Activated T-helper 1 cell treated with anti-CD3 and anti-CD28 coated beads, Interleukin-12 subunit alpha, Interleukin-12 subunit beta, Interleukin-2, Interleukin-4 antibody, amounts not matched to agents 30 ng/mL and 10 ng/mL and 1 ng/mL, durations not matched to agents 14 hours and 24 hours and 36 hours (primary cell): Measurements from ENCODE around the gene GIPR. TPM values are rescaled to one million over a fixed set of nuclear protein-coding genes. Genes with fewer than 3 reads are reported as not detected.

Experiments
- DNase-seq: peaks from one replicate; pipeline ENCODE4 v3.0.0; 2021; ENCODE audit warnings: low spot score
- H3K27ac Mint-ChIP-seq: one replicate; pipeline ENCODE4 v1.8.0; 2021; ENCODE audit warnings: mild to moderate bottlenecking, mixed read lengths
- H3K27me3 Mint-ChIP-seq: one replicate; pipeline ENCODE4 v1.8.0; 2022; ENCODE audit warnings: mild to moderate bottlenecking, moderate library complexity, mixed read lengths; ENCODE audit not compliant: insufficient read depth
- H3K36me3 Mint-ChIP-seq: one replicate; pipeline ENCODE4 v1.8.0; 2021; ENCODE audit warnings: low read depth, mixed read lengths
- H3K4me1 Mint-ChIP-seq: one replicate; pipeline ENCODE4 v1.8.0; 2021; ENCODE audit warnings: low read depth, mixed read lengths
- H3K4me3 Mint-ChIP-seq: one replicate; pipeline ENCODE4 v1.8.0; 2021; ENCODE audit warnings: mild to moderate bottlenecking, moderate library complexity, mixed read lengths
- H3K9me3 Mint-ChIP-seq: one replicate; pipeline ENCODE4 v1.8.0; 2021; ENCODE audit warnings: mixed read lengths
- intact Hi-C: fragments of 100-400 bp; cut with micrococcal nuclease; formaldehyde crosslinking; loops from one replicate; pipeline ENCODE4 v1.15.1; 2024
- total RNA-seq: library from RNA; stranded (reverse); gene quantifications from 2 replicates; pipeline ENCODE4 v1.2.3, GENCODE V29; 2022

Gene GIPR
- total RNA-seq, 1 donor from 2014 or later, result 4.3 TPM

- H3K36me3 Mint-ChIP-seq, result peaks cover 18% of the 10 kb centered on the region
- peak overlapping the region; percentile 87 for H3K4me3 Mint-ChIP-seq
- peaks cover 32% of the 10 kb centered on the region for H3K4me1 Mint-ChIP-seq
- peak; percentile 16 for DNase-seq
- no peaks in the 10 kb centered on the region for H3K27me3 Mint-ChIP-seq
- intact Hi-C loops, result loop anchor here (1.0 kb wide), 2 partner anchors 9 to 218 kb away; partner anchors contain the start of gene ERCC1
- peak overlapping the region; percentile 98 for H3K27ac Mint-ChIP-seq
- no peaks in the 10 kb centered on the region for H3K9me3 Mint-ChIP-seq
Observed at GRCh38 chr19:45640849-45641273, 27.2 kb upstream of the GIPR start.

- no peaks in the 10 kb centered on the region for H3K9me3 Mint-ChIP-seq
- no peaks in the 10 kb centered on the region for H3K27me3 Mint-ChIP-seq
- peaks cover 15% of the 10 kb centered on the region for H3K36me3 Mint-ChIP-seq
- intact Hi-C loops, result loop anchor here (1.0 to 2.0 kb wide), 6 partner anchors 9 to 549 kb away; partner anchors contain the start of genes BLOC1S3, ERCC1, SYMPK and TRAPPC6A
- H3K4me1 Mint-ChIP-seq, result peaks cover 38% of the 10 kb centered on the region
- peak overlapping the region; percentile 87 for H3K4me3 Mint-ChIP-seq
- H3K27ac Mint-ChIP-seq, result peak overlapping the region; percentile 98
- peak; percentile 66 for DNase-seq
Observed at GRCh38 chr19:45641274-45642105, 26.5 kb upstream of the GIPR start.

- Mint-ChIP-seq H3K9me3 (no peaks in the 10 kb centered on the region), H3K4me3 (peak overlapping the region; percentile 78), H3K27ac (peak overlapping the region; percentile 98), H3K4me1 (peaks cover 37% of the 10 kb centered on the region), H3K27me3 (no peaks in the 10 kb centered on the region), H3K36me3 (peaks cover 15% of the 10 kb centered on the region)
- intact Hi-C loops, result loop anchor here (1.0 to 2.0 kb wide), 9 partner anchors 24 to 220 kb away; partner anchors contain the start of genes OPA3, RTN2, SYMPK and VASP
- peak; percentile 86 for DNase-seq
Observed at GRCh38 chr19:45643024-45643926, 24.7 kb upstream of the GIPR start.

- Mint-ChIP-seq H3K27ac (no peak overlapping the region), H3K9me3 (no peaks in the 10 kb centered on the region), H3K27me3 (no peaks in the 10 kb centered on the region), H3K36me3 (peaks cover 8% of the 10 kb centered on the region), H3K4me1 (peaks cover 29% of the 10 kb centered on the region), H3K4me3 (peak overlapping the region; percentile 78)
- no peak for DNase-seq
- intact Hi-C loops, result loop anchor here (1.0 to 2.0 kb wide), 9 partner anchors 23 to 219 kb away; partner anchors contain the start of genes OPA3, RTN2, SYMPK and VASP
Observed at GRCh38 chr19:45643927-45644771, 23.9 kb upstream of the GIPR start.

- H3K27ac Mint-ChIP-seq, result peak overlapping the region; percentile 81
- H3K27me3 Mint-ChIP-seq, result no peaks in the 10 kb centered on the region
- H3K9me3 Mint-ChIP-seq, result no peaks in the 10 kb centered on the region
- intact Hi-C loops, result loop anchor here (1.0 kb wide), 1 partner anchor 47 kb away; the partner anchor contains the start of gene QPCTL
- H3K36me3 Mint-ChIP-seq, result peaks cover 8% of the 10 kb centered on the region
- peaks cover 27% of the 10 kb centered on the region for H3K4me1 Mint-ChIP-seq
- no peak for DNase-seq
- peak overlapping the region; percentile 88 for H3K4me3 Mint-ChIP-seq
Observed at GRCh38 chr19:45645068-45645630, 22.9 kb upstream of the GIPR start.

GRCh38 chr19:45645631-45646344 is 22.2 kb upstream of the GIPR start:
- Mint-ChIP-seq H3K9me3 (no peaks in the 10 kb centered on the region), H3K27ac (peak overlapping the region; percentile 81), H3K27me3 (no peaks in the 10 kb centered on the region), H3K36me3 (peaks cover 7% of the 10 kb centered on the region), H3K4me1 (peaks cover 25% of the 10 kb centered on the region), H3K4me3 (peak overlapping the region; percentile 88)
- peak; percentile 81 for DNase-seq
- intact Hi-C loops, result loop anchor here (1.0 kb wide), 3 partner anchors 32 to 47 kb away; partner anchors contain the start of gene QPCTL

GRCh38 chr19:45646345-45646698 is 21.7 kb upstream of the GIPR start:
- Mint-ChIP-seq H3K4me1 (peaks cover 19% of the 10 kb centered on the region), H3K27me3 (no peaks in the 10 kb centered on the region), H3K27ac (peak overlapping the region; percentile 65), H3K4me3 (peak overlapping the region; percentile 88), H3K36me3 (peaks cover 2% of the 10 kb centered on the region), H3K9me3 (no peaks in the 10 kb centered on the region)
- intact Hi-C loops, result loop anchor here (1.0 kb wide), 2 partner anchors 31 to 35 kb away; no protein-coding TSS in a partner anchor
- DNase-seq, result no peak

- intact Hi-C loops, result no loop called here
- Mint-ChIP-seq H3K27ac (no peak overlapping the region), H3K36me3 (no peaks in the 10 kb centered on the region), H3K4me1 (peaks cover 8% of the 10 kb centered on the region), H3K9me3 (no peaks in the 10 kb centered on the region), H3K27me3 (peaks cover 2% of the 10 kb centered on the region), H3K4me3 (no peak overlapping the region)
- DNase-seq, result no peak
Observed at GRCh38 chr19:45650722-45651121, 17.3 kb upstream of the GIPR start.

- peaks cover 3% of the 10 kb centered on the region for H3K27me3 Mint-ChIP-seq
- DNase-seq, result no peak
- H3K4me1 Mint-ChIP-seq, result no peaks in the 10 kb centered on the region
- H3K9me3 Mint-ChIP-seq, result no peaks in the 10 kb centered on the region
- intact Hi-C loops, result no loop called here
- H3K36me3 Mint-ChIP-seq, result no peaks in the 10 kb centered on the region
- H3K27ac Mint-ChIP-seq, result no peak overlapping the region
- H3K4me3 Mint-ChIP-seq, result no peak overlapping the region
Observed at GRCh38 chr19:45653634-45654033, 14.4 kb upstream of the GIPR start.

- no peak overlapping the region for H3K27ac Mint-ChIP-seq
- no peaks in the 10 kb centered on the region for H3K36me3 Mint-ChIP-seq
- H3K4me3 Mint-ChIP-seq, result no peak overlapping the region
- no peaks in the 10 kb centered on the region for H3K4me1 Mint-ChIP-seq
- H3K9me3 Mint-ChIP-seq, result no peaks in the 10 kb centered on the region
- intact Hi-C loops, result no loop called here
- no peak for DNase-seq
- peaks cover 12% of the 10 kb centered on the region for H3K27me3 Mint-ChIP-seq
Observed at GRCh38 chr19:45655073-45655472, 12.9 kb upstream of the GIPR start.

- Mint-ChIP-seq H3K4me1 (no peaks in the 10 kb centered on the region), H3K27me3 (peaks cover 13% of the 10 kb centered on the region), H3K9me3 (no peaks in the 10 kb centered on the region), H3K4me3 (no peak overlapping the region), H3K27ac (no peak overlapping the region), H3K36me3 (no peaks in the 10 kb centered on the region)
- intact Hi-C loops, result no loop called here
- no peak for DNase-seq
Observed at GRCh38 chr19:45657520-45658167, 10.4 kb upstream of the GIPR start.
